Stimulated activated naive CD8-positive, alpha-beta T cell treated with anti-CD3 and anti-CD28 coated beads, Interleukin-15, Interleukin-2, amounts not matched to agents 100 U/mL and 50 U/mL, for 24 hours (primary cell): Measurements from ENCODE around the gene RAB6C.
"Not testable (repeated sequence)": the region's sequence is repeated elsewhere in the genome, so short reads cannot be mapped to it uniquely, and the experiment has no call there.

ENCODE experiments used
- ATAC-seq: fragments of 150-1000 bp; cut with Tn5 transposase; one replicate; pipeline ENCODE4 v1.10.0; 2021
- DNase-seq: peaks from one replicate; pipeline ENCODE4 v3.0.0; 2021

RAB6C gene

DNA sequence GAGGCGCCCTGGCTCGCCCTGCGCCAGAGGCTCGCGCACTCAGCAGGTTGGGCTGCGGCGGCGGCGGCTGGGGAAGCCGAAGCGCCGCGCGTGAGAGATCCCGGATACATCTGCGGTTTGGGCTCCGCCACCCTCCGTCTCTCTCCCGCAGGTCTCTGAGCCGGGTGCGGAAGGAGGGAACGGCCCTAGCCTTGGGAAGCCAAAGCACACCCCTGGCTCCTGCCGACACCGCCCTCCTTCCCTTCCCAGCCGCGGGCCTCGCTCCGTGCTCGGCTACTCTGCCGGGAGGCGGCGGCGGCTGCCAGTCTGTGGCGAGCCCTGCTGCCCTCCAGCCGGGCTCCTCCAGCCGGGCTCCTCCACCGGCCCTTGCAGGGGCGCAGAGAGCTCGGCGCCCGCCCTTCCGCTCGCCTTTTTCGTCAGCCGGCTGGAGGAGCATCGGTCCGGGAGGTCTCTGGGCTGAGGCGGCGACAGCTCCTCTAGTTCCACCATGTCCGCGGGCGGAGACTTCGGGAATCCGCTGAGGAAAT, at the start of gene RAB6C:
RAB6C (plus strand) TSS at position 38 of the 527 bp plus-strand sequence; CDS start at position 488, 450 bp downstream.
- peak; percentile 3 for DNase-seq
- ATAC-seq = peak; percentile 32

DNA sequence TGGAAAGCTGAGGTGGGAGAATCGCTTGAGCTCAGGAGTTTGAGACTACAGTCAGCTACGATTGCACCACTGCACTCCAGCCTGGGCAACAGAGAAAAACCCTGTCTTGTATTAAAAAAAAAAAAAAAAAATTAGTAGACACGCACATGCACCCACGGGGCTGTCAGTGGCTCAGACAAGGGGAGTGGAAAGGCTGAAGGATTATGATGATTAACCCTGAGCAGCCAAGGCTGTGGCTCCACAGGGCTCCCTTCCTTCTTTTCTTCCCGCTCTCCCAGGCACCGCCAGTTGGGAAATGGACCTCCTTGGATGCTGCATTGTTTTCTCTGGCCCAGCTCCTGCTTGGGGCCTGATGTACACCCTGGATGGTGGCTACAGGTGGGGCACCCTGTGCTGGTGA, 49.0 kb upstream of the RAB6C start:
- DNase-seq = no peak
- no peak for ATAC-seq

DNA sequence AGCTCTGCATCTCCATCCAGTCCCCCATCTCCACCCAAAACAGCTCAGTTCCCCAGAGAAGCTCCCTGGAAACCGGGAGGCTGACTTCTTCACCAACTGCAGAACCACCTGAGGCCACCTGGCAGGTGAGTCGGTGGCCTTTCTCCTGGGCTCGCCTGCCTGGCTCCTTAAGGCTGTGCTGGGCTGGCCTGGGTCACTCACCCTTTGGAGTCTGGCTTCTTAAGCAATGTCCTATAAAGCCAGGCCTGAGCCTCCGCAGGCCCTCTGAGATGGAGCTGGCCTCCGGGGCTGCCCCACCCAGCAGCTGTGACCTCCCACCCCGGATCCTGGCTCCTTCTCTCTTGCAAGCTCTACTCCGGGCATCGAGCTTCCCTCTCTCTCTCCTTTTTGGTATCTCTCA, 46.1 kb upstream of the RAB6C start:
- not testable (repeated sequence) for ATAC-seq, DNase-seq

DNA sequence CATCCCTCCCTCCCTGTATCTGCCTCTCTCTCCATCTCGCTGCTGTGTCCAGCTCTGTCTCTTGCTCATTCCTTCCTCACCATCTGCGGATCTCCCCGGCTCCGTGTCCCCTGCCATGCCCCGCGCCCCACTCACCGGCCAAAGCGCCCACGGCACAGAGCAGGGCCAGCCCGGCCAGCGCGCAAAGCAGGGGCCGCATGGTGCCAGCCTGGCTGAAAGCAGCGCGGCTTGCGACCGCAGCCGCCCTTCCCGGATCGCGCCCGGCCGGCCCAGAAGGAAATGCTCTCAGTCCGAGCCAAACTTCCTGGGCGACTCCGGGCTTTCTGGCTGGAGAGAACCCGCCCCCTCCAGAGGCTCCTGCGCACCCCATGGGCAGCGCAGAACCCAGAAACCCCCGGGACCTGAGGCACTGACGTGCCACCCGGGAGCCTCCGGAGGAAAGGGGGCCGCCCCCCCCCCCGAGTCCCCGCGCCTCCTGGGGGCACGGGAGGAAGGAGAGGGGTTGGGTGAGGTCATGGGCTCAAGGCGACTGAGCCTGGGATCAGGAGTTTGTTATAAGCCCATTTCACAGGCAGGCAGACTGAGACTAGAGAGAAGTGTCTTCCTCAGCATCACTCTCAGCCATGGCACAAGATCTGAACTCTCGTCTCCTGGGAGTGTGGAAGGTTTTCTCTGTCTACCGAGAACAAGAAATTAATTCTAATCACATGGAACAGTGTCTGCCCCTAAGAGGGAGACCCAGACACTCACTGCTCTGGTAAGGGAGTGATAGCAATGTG, 45.2 kb upstream of the RAB6C start:
- no peak for DNase-seq
- ATAC-seq = no peak

DNA sequence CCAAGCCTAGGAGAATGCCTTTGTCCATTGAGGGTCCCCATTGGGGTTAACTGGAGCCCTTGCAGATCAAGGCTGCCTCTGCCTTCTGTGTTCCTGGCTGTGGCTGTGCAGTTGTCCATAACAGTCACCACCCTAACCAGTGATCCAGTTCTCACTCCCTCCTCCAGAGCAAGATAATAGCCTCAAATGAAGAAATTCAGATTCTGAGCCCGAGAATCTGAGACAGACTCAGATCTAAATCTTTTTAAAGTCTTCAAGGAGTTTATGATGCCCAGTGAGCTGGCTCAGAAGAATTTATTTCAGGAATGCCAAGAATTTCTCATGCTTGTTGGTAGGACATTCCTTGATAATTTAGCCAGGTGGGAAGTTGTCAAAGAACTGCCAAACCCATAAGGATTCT, 44.3 kb upstream of the RAB6C start:
- DNase-seq (no peak), ATAC-seq (no peak)

DNA sequence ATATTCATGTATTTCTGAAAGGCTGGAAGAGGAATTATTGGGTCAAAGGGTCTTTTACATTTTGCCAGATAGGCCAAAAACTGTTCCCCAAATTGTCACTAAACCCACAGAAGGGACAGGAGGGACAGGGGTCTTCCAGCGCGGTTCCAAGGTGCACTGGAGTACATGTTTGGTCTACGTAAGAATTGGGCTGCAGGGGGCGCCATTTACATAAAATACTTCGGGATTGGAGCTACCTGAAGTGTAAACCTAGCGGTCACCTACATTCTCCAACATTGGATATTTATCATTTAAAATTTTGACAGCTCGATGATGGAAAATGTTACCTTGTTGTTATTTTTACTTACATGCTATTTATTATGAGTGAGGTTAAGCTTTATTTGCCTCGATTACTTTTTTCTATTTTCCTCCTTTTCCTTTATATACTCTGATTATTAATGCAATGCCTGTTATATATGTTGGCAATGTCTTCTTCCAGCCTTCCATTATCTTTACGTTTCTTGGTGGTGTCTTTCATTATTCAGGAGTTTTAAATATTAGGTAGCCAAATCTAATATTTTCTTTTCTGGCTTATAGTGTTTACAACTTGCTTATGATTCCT, 43.0 kb upstream of the RAB6C start:
- DNase-seq (peak; percentile 65), ATAC-seq (no peak)

DNA sequence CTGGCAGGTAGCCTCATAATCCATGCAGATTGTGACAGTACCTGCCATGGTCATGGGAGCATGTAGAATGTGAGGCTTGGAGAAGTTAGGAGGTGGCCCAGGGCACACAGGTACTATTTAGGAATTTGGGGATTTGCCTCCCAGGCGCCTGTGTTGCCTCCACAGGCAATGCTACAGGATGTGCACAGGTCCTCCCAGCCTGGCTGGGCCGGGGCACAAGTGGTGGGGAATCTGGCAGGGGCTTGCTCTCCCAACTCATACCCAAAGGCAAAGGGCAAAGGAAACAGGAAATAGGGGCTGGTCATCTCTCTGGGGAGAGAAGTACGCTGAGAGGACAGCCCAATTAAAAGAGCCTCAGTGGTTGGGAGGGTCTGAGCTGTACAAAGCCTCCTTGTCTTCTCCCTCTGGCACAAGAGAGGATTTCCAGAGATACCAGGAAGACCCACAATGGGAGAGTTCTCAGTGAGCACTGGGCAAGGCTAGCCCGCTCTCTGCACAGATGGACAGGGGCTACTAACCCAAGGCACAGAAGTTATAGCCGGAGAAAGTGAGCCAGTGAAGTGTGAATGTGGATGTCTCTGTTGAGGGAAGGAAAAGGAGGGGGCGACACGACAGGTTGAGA, 40.5 kb upstream of the RAB6C start:
- DNase-seq, ATAC-seq: not testable (repeated sequence)

DNA sequence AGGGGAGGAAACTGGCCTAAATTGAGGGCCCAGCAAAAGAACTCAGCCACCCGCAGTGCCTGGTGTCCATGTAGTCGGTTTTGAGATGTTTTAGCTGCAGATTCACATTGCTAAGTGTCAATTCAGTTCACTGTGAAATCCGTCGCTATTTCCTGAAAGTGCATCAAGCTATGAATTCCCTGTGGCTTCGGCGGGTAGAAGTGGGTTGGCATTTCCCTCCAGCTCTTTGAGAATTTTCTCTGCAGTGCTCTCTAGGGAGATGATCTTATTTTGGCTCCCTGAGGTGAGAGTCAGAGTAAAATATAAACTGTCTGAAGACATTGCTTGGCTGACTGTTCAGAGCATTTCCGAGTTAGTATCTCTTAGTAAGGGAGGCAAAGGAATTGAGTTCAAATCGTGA, 36.0 kb upstream of the RAB6C start:
- not testable (repeated sequence) for ATAC-seq, DNase-seq

DNA sequence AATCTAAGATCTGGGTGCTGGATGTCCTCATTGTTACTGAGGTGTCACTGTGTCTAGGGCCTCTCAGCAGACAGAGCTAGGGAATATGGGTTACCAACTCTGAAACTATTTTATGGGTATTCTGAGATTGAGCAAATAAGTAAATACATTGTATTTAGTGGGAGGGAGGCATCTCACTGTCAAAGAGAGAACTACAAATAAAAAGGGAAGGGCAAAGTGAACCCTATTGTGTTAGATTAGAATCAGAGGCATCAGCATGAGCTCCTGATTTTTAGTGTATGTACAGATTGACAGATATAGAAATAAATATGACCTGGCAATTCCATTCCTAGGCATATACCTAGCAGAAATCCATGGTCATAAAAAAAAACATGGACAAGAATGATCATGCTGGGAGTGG, 33.9 kb upstream of the RAB6C start:
- DNase-seq = no peak
- no peak for ATAC-seq

DNA sequence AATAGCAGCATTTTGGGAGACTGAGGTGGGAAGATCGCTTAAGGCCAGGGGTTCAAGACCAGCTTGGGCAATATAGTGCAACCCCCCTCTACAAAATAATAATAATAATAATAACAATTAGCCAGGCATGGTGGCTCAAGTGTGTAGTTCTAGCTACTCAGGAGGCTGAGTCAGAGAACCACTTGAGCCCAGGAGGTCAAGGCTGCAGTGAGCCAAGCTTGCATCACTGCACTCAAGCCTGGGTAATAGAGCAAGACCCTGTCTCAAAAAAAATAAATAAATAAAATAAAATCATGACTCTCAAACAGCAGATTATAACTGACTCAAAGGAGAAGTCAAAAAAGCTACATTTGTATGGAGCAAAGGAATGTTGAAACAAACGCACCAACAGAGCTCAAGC, 31.8 kb upstream of the RAB6C start:
- not testable (repeated sequence) for ATAC-seq, DNase-seq

DNA sequence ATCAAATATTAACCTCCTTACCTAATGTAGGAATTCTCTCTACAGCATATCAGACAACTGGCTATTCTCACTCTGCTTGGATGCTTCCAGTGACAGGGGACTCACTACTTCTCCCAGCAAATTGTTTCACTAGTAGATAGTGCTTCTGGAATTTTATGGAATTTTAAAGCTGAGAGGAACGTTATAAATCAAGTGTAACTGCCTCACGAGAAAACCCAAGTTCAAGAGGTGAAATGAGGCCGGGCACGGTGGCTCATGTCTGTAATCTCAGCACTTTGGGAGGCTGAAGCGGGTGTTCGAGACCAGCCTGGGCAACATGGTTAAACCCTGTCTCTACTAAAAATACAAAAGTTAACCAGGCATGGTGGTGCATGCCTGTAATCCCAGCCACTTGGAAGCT, 23.3 kb upstream of the RAB6C start:
- DNase-seq, ATAC-seq: not testable (repeated sequence)

DNA sequence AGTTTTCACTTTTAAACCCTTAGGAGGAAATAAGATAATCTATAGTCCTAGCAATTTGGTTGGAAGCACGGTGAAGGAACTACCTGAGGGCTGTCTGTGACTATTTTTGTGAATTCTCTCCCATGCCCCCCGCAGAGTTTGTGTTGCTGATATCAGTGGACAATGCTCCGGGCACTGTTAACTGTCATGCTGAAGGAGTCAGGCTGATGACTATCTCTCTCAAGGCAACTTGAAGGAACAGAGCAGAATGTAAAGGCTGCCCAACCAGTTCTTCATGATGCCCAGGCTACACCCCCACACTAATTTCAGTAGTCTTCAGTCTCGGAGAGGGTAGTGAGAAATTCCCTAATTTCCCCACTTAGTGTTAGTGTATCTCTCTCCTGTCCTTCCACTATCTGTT, 21.6 kb upstream of the RAB6C start:
- ATAC-seq (no peak), DNase-seq (no peak)

DNA sequence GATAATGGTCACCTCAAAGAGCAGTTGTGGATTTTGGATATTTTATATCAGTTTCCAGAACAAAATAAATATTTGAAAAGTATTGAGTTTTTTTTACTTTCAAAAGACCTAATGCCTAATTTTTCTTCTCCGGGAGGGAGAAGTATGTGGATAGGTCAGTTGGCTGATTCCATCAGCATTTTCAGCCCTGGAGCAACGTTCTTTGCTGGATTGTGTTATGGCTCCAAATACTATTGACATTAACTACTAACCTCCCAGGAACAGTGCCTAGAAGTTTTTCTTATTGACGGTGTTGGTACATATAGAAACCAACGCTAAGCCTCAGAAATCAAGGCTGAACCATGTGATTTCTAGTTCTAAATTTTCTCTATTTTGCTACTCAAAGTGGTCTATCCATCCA, 20.7 kb upstream of the RAB6C start:
- ATAC-seq, DNase-seq: not testable (repeated sequence)

DNA sequence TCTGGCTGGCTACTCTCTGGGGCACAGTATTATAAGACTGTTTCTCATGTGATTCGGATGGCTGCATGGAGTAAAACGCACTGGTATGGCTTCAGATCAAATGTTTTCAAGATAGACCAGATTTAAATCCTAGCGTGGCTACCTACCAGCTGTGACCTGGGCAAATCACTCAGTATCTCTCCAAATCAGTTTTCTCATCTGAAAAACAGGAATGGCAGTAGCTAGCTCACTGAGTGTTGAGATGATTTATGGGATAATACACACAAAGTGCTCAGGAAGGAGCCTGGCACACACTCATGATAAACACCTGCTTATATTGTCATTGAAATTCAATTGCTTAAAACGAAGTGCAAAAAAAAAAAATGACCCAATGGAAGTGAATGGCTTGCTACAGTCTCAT, 10.9 kb upstream of the RAB6C start:
- ATAC-seq, DNase-seq: not testable (repeated sequence)

DNA sequence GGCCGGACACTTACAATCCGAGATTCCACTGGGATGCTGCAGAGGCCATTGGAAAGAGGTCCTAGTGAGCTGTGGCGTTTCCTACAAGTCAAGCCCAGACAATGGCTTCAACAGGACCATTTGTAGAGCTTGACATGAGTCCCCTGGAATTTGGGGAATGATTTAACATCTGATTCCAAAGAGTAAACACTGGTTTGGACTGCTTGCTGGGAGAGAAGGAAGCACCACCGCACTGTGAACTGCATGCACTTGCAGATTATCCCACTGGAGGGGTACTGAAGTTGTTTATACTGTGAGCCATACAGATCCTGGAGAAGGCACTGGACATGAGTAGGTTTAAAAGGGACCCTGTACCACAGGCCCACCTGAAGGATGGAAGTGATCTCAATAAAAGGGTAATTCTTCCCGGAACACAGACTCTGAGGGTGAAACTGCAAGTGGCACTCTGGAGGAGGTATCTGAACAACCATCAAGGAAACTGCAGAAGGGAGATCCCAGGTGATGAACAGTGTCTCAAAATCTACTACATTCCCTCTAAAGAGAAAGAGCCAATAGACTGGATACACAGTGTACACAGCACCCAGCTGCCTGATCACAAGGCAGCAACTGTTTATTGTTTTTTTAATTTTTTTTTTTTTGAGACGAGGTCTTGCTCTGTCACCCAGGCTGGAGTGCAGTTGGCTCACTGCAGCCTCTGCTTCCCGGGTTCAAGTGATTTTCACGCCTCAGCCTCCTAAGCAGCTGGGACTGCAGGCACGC, 4.3 kb upstream of the RAB6C start:
- ATAC-seq (no peak), DNase-seq (no peak)

DNA sequence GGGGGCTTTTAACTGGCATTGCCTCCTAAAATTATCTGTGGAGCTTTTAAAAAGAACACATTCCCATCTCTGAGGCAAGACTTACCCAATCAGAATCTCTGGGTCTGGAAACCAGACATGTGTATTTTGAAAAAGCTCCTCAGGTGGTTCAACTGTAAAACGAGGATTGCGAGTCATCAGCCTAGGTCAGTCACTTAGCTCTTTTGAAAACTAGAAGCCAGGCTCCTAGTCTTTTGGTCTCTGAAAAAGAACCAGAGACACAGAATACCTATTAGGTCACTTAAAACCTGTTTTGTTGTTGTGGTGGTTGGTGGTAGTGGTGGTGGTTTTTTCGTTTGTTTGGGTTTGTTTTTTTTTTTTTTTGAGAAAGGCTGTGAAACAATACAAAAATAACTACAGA, 2.5 kb upstream of the RAB6C start:
- not testable (repeated sequence) for DNase-seq, ATAC-seq

DNA sequence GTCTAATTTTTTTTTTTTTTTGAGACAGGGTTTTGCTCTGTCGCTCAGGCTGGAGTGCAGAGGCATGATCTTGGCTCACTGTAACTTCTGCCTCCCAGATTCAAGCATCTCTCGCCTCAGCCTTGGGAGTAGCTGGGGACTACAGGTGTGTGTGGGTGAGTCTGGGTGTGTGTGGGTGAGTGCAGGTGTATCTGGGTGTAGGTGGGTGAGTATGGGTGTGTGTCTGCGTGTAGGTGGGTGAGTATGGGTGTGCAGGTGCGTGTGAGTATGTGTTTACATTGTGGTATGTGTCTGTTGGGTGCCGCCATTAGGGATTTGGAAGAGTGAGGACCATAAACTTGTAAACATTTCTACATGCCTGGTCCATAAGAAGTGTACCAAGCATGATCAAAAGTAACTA, 1.5 kb upstream of the RAB6C start:
- no peak for ATAC-seq
- DNase-seq = no peak

DNA sequence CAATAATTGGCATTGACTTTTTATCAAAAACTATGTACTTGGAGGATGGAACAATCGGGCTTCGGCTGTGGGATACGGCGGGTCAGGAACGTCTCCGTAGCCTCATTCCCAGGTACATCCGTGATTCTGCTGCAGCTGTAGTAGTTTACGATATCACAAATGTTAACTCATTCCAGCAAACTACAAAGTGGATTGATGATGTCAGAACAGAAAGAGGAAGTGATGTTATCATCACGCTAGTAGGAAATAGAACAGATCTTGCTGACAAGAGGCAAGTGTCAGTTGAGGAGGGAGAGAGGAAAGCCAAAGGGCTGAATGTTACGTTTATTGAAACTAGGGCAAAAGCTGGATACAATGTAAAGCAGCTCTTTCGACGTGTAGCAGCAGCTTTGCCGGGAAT, 780 bp downstream of the RAB6C start:
- not testable (repeated sequence) for ATAC-seq

DNA sequence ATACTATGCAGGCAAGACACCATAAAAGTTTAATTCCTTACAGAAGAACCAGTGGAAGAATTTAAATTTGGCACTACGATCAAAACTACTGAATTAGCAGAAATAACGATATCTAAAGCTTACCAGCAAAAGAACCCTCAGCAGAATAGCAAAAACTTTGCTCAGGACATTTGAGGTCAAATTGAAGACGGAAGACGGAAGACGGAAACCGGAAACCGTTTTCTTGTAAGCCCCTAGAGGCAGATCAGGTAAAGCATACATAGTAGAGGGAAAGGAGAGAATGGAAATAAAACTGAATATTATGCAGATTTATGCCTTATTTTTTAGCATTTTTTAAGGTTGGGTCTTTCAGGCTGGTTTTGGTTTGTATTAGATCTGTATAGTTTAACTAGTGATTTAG, 2.2 kb downstream of the RAB6C start:
- not testable (repeated sequence) for DNase-seq, ATAC-seq

More for the DNA sequence above, 780 bp downstream of the RAB6C start:
- not testable (repeated sequence) for DNase-seq

DNA sequence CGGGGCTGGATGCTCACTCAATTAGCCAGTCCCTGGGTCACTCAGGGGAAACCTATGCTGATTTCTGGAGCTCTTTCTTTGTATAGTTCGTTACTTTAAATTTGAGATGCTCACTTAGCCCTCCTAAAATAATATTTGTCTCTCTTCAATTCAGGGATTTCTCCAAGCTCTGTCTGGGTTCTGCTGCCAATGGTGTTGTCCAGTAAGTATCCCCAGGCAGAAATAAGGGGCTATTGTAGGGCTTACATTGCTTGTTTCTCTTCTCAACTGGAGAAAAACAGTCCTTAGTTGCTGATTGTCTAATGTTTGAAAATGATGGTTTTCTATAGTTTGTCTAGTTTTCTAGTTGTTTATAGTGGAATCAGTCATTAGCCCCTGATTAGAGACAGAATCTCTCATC, 5.0 kb downstream of the RAB6C start:
- DNase-seq (no peak), ATAC-seq (no peak)

DNA sequence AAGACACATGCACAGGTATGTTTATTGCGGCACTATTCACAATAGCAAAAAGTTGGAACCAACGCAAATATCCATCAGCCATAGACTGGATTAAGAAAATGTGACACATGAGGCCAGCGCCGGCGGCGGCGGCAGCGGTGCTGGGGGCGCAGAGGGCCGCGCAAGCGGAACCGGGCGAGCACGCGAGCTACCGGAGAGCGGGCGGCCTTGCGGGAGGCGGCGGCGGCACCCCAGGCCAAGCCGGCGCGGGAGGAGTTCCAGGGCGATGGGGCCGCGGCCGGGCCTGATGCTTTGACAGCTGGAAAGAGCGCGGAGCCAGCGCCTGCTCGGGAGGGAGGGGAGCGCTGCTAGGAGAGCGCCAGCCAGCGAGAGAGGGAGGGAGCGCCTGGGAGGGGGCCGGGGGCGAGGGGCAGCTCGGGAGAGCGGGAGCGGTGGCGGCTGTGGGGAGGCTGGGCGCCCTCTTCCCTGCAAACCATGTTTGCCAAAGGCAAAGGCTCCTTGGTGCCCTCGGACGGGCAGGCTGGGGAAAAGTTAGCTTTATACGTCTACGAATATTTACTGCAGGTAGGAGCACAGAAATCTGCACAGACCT, 13.0 kb downstream of the RAB6C start:
- DNase-seq, ATAC-seq: not testable (repeated sequence)

DNA sequence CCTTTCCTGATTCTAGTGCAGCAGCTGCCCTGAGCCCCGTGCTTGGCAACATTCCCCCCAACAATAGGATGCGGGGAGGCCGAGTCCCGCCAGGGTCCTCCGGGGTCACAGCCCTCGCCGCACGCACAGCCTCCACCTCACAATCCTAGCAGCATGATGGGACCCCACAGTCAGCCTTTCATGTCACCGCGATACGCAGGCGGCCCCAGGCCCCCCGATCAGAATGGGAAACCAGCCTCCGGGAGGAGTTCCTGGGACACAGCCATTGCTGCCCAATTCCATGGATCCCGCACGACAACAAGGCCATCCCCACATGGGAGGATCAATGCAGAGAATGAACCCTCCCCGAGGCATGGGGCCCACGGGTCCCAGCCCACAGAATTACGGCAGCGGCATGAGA, 13.7 kb downstream of the RAB6C start:
- ATAC-seq, DNase-seq: not testable (repeated sequence)
